ENCODE results near the gene SELENOI.

The SELENOI gene

DNA sequence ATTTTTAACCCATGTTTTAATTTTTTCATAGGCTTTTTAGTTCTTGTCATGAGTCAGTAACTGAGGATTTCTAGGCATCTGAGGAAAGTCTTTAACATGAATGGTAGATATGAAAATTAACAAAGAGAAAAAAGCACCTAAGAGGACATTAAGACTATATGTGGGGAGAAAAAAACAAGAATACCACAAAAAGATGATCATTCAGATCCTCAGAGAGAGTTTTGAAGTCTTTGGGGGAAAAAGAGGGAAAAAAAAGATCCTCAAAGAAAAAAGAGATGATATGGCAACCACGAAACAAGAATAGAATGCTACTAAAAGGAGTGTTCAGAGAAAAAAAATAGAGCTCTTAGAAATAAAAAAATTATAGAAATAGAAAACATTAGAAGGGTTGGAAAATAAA lies 63.8 kb downstream of the SELENOI start:
- no peak for DNase-seq

DNA sequence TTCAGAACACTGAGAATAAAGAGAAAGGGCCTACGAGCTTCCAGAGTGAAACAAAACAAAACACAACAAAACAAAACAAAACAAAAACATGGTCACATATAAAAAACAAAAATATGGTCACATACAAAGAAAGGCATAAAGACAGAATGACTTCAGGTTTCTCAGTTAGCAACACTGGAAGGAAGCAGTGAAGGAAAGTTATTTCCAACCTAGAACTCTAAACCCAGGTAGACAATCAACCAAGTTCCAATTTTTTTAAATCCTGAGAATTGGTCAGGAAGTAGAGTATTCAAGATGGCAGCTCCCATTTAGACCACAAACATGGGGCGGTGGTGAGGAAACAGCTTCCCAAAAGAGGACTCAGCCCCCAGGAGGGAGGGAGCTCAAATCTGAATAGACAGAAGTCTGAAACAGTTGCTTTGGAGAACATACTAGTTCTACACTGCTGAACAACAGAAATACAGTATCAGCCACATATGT lies 64.9 kb downstream of the SELENOI start:
- no peak for DNase-seq

DNA sequence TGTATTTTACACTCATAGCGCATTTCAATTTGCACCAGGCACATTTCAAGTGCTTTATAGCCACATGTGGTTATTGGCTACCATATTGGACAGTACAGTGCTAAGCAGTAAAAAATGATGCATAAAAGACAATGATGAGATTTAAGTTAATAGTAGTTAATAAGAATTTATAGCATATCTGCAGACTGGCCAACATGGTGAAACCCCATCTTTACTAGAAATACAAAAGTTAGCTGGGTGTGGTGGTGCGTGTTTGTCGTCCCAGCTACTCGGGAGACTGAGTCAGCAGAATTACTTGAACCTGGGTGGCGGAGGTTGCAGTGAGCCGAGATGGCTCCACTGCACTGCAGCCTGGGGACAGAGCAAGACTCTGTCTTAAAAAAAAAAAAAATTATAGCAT lies 65.5 kb downstream of the SELENOI start:
- DNase-seq = no peak

DNA sequence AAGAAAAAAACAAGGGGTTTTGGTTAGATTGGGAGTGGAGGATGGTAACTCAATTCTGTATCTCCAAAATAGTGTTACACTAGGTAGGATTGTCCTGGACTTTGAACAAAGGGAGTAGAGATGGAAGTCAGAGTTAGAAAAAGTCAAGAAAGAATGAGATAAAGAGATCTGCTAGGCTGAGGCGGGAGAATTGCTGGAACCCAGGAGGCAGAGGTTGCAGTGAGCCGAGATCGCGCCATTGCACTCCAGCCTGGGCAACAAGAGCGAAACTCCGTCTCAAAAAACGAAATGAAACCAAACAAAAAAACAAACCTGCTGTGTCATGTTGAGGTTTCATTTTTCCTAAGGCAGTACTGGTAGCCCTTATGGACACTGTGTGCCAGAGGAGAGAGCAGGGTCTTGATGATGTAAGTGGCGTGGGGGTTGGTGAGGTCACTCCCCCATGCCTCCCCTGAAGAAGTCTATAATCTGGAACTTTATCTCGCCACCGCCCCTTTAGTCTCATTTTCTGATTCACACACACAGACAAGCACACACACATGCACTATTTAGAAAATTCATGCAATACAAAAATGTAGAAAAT lies 66.2 kb downstream of the SELENOI start:
- no peak for DNase-seq

DNA sequence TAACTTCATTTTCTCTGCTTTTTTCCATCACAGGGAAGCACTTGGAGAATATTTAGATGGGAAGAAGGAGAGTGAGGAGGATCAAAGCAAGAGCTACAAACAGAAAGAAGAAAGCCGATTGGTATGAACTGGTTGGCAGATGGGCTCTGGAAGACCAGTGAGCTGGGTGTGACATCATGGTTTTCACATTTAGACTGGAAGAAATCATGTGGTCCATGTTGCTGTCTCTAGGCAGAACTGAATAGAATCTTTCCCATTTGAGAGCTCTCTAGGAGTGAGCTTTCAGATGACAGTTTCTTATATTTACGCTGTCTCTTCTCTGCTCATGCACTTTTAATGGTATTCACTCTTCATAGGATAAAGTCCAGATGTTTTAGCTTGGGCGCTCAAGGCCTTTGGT lies 68.4 kb downstream of the SELENOI start:
- no peak for DNase-seq

DNA sequence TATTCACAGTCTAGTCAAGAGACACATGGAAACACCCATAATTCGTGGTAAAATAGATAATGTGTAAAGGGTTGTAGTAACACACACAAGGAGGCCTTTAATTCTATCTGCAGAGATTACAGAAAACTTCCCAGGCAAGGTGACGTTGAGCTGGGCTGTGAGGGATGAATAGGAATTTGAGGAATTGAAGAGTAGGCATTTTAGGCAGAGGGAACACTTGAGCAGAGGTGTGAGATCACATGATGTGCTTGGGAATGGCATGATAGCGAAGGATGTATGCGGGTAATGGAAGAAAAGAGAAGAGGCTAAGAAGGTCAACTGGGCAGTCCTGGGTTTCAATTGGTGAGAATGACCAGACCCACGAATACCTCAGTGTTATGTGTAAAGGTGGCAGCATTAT lies 76.0 kb downstream of the SELENOI start:
- no peak for DNase-seq

DNA sequence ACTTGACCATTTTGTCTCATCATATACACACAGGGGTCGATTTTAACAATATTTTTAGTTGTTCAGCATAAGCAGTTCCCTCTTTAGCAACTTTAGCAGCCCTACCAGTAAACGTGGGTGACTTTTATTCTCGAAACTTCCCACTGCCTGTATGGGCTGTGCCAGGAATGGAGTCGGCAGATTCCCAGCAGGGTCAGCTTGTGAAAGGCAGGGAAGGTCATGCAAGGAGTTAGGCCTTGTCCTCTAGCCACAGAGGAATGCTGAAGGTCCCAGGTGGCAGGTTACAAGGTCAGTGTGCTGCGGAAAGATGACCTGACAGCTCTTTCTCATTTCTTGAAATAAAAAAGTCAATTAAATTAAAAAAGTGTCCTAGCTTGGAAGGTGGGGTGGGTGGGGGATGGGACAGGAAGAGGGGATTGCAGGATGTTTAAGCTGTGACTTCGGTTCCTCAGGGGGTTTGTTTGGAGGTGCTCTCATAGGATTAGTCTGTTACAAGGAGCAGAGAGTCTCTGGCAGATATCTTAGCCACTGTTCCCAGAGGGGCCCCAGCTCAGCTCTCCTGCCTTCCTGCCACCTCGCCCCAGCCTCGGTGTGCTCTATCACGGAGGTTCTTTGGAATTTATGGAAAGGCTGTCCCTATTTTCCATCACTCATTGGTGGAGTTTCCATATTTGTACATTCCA lies 77.1 kb downstream of the SELENOI start:
- DNase-seq = no peak

DNA sequence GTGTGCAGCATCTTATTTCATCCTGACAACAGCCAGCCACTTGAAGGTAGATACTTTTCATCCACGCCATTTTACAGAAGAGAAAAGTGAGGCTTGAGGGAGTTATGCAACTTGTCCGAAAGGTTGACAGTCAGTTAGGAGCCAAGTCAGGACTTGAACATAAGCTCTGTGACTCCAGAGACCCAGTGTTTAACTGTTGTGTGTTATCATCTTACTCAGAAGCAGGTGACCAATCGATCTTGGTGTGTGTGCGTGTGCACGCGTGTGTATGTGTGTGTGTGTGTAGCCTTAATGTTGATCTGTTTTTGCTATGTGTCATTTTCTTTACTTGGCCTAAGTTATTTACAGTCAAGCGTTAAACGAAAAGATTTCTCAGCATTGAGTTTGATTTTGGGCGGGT lies 77.8 kb downstream of the SELENOI start:
- no peak for DNase-seq

DNA sequence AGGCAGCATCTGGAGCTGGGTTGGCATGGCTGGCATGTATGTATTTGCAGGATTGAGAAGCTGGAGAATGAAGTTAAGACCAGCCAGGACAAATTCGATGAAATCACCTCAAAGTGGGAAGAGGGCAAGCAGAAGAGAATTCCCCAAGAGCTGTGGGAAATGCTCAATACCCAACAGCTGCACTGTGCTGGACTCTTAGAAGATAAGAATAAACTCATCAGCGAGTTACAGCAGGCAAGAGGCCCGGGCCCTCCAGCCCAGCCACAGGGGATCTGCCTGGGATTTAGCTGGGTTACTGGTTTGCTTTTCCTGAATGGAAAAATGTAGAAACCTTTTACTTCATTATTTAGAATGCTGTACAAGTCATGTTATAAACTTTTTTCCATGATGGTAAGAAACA lies 78.3 kb downstream of the SELENOI start:
- DNase-seq = no peak

DNA sequence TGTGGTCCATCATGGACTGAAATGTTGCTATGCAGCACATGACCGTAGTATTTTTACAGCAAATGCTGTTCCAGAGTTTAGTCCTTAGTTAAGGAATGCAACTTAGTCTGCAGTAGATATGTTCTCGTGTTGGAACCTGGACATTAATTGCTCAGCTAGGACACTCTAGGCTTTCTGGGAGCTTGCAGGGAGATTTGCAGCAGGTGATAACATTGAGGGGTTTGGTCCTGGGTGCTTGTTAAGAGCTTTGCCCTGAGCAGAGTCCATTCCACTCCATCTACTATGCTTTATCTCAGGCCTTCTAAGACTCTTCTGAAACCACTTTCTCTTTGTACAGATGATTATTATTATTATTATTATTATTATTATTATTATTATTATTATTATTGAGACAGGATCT lies 82.9 kb downstream of the SELENOI start:
- no peak for DNase-seq

DNA sequence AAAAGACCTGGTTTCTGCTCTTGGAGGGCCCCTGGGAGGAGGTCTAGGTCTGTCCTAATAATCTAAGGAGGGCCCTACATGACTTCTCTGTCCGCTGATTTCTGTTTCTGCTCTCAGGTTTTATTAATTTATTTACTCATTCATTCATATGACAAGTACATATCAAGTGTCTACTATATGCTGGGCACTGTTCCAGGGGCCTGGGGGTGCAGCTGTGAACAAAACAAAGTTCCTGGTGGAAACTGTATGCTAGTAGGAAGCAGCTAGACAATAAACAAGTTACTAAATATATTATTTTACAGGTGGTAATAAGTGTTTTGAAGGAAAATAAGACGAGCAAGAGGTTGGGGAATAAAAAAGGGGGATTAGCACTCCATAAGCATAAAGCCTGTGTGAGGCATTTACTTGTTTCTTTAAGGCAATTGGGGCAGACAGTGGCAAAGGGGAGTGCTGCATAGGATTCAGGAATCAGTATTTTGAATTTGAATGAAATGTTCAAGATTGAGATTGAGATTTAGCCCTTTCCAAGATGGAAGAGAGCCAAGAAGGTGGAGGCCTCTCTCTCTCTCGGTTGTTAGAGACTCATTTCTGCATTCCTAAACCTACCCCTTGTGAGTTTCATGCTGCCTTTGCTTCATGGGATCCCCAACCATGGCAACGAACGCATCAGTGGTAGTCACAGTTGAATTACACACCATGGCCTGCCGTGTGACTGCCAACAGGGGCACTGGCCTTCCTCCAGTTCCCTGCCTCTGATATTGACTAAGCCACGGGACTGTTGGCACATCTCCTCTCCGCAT lies 84.0 kb downstream of the SELENOI start:
- peak in 3 of 51 donors; percentile 4 to 19 (median 15) for DNase-seq

DNA sequence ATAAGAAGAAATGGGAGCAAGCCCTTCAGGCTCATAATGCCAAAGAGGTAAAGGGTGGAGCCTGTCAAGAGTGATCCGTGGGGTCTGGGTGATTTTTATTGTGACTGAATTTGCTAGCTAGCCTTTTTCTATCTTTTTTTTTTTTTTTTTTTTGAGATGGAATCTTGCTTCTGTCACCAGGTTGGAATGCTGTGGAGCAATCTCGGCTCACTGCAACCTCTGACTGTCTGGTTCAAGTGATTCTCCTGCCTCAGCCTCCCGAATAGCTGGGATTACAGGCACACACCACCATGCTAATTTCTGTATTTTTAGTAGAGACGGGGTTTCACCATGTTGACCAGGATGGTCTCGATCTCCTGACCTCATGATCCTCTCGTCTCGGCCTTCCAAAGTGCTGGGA lies 84.9 kb downstream of the SELENOI start:
- no peak for DNase-seq

DNA sequence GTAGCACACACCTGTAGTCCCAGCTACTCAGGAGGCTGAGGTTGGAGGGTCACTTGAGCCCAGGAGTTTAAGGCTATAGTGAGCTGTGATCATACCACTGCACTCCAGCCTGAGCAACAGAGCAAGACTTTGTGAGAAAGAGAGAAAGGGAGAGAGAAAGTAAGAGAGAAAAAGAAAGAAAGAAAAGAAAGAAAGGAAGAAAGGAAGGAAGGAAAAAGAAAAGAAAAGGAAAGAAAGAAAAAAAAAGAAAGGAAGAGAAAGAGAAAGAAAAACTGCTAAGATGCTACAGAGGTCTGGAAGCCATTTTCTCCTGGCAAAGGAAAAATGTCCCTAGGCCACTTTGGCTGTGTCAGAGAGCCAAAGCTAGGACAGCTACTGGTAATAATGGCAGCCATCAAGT lies 86.4 kb downstream of the SELENOI start:
- DNase-seq = no peak

DNA sequence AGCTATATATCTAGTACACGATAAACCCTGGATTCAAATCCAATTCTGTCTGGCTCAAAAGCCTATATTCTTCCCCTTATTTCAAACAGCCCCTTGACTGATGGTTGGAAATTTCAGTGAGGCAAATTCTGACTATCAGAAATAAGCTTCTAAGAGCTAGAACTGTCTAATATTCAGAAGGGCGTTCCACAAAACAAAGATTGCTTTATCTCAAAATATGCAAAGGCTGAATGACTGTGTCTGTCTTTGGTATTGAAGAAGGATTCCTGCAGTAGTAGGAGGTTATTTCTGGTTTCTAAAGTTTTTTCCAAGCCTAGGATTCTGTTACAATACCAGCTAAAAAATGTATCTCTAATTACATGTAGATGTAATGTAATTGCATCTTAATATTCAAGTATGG lies 86.9 kb downstream of the SELENOI start:
- DNase-seq = no peak

DNA sequence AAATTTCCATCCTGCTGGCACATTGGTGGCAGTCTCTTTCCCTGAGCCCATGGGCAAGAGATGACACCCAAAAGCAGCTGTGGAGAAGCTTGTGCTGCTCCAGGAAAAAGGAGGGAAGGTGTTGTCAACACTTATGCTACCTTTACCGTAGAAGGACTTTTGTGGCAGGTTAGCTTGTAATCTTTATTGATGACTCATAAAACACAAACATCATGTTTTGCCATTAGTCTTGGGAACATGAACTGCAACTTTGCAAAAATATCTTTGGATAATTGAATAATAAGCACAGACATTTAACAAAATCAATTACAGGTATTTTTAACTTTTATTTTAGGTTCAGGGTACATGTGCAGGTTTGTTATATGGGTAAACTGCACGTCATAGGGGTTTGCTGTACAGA lies 89.2 kb downstream of the SELENOI start:
- DNase-seq = no peak

DNA sequence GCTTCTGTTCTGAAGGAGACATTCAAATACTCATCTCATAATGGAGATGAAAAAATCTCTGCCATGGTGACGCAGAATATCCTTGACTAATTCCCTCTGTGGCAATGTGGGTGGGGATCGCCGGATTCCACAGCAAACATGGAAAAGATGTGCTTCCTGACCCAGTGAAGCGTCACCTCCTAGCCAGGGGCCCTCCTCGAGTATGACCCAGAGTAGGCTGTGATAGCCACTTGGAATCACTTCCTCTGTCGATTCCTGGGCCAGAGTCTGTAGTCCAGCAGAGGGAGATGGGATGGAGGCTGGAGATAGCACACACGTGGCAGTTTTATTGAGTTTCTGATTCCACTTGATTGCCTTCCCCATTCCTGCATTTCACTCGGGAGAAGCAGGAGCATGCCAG lies 92.6 kb downstream of the SELENOI start:
- DNase-seq = peak in 1 of 51 donors; percentile 14

DNA sequence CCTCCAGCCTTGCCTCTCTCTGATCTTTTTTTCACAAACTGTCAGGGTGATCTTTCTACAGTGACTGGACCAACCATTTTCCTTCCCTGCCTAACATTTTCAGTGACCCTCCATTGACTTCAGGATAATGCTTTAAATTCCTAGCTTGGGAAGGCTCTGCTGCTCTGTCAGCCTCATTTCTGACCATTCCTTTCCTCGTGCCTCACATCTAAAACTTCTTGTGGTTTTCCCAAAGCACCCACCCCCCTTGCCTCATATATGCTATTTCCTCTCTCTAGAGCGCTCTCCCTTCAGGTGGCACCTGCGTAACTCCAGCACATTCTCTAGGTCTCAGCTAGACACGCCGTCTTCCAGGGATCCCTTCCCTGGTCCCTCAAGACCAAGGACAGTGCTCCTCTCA lies 93.0 kb downstream of the SELENOI start:
- no peak for DNase-seq

DNA sequence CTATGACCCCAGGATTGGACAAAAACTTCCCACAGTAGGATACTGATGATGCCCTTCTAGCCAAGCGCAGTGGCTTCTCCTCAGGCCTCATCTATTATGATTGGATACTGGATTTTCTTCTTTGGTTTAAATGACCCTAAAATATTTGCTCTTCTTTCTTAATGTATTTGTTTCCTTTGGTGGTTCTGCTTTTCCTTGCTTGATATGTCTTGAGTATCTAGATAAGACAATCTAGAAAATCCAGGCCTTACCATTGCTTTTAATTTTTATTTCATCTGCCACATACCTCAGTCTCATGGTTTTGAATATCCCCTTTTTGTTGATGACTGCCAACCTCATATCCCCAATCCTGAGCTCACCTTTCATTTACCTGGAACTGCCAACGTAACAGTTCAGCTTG lies 96.4 kb downstream of the SELENOI start:
- no peak for DNase-seq

DNA sequence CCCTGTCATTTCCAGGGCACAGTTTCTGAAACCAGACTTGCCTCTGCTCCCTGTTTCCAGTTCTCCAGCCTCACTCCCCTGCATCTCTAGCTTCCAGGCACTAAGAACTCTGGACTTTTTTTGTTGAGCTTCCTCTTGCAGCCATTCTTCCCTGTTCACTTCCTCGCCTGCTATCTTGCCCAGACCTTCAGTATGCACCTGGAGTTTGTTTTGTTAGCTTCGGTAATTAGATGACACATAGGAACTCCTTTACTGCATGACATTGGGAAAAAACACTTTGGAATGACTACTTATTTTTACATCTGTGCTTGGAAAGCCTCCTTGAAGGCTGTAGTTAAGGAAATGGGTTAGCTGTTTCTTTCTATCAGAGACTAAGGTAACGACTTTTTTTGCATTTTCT lies 96.8 kb downstream of the SELENOI start:
- no peak for DNase-seq

DNA sequence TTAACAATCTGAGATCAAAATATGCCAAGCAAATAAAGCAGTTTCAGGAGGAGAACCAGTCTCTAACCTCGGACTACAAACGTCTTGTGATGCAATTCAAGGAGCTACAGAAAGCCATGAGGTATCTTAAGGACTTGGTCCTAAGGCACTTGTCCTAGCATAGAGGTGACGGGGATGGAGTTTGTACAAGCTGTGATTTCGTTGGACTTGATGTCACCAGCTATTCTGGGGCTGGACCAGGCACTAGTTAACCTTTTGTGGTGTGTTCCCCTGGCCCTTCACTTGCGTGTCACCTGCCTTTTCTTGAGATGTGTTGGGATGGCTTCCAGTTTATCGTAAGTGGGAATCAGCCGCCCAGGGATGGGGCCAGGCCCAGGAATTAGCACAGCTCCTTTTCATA lies 98.3 kb downstream of the SELENOI start:
- DNase-seq = no peak
